OCI-M2 (cell line): Measurements from ENCODE around the gene IQCB1.
A peak's percentile ranks its signal among the peaks of the same experiment; 100 is the strongest.
"Not testable (repeated sequence)": the region's sequence is repeated elsewhere in the genome, so short reads cannot be mapped to it uniquely, and the experiment has no call there.

Experiments used
- DNase-seq: peaks from one replicate; lab custom pipeline; 2025; ENCODE audit not compliant: unreplicated experiment; lab: John Stamatoyannopoulos, UW

IQCB1 gene

GRCh38 chr3:121834671-121835464 is at the start of gene IQCB1, which contains the start of gene EAF2:
Gene IQCB1, minus strand, starts transcription at chr3:121835060. Its CDS starts 6,100 bp downstream, at chr3:121828960.
Gene EAF2, plus strand, starts transcription at chr3:121835209. Its CDS starts 77 bp downstream, at chr3:121835286.
- DNase-seq: peak; percentile 57

GRCh38 chr3:121883507-121883906 is 48.6 kb upstream of the IQCB1 start:
- DNase-seq: no peak

GRCh38 chr3:121878411-121878810 is 43.6 kb upstream of the IQCB1 start:
- DNase-seq: no peak

GRCh38 chr3:121871430-121871829 is 36.6 kb upstream of the IQCB1 start:
- DNase-seq: no peak

GRCh38 chr3:121870717-121871116 is 35.9 kb upstream of the IQCB1 start:
- DNase-seq: no peak

- no peak for DNase-seq
These were observed 34.9 kb upstream of the IQCB1 start for GRCh38 chr3:121869736-121870135.

- no peak for DNase-seq
These were observed 28.9 kb upstream of the IQCB1 start for GRCh38 chr3:121863801-121864200.

GRCh38 chr3:121863247-121863646 is 28.4 kb upstream of the IQCB1 start:
- DNase-seq: not testable (repeated sequence)

- DNase-seq: not testable (repeated sequence)
These were observed 22.9 kb upstream of the IQCB1 start for GRCh38 chr3:121857778-121858177.

- no peak for DNase-seq
These were observed 20.7 kb upstream of the IQCB1 start for GRCh38 chr3:121855555-121855954.

- no peak for DNase-seq
These were observed 17.4 kb upstream of the IQCB1 start for GRCh38 chr3:121852256-121852655.

- no peak for DNase-seq
These were observed 10.0 kb upstream of the IQCB1 start for GRCh38 chr3:121844892-121845291.

GRCh38 chr3:121839962-121840361 is 5.1 kb upstream of the IQCB1 start:
- DNase-seq: no peak

- DNase-seq: no peak
These were observed 1.6 kb upstream of the IQCB1 start for GRCh38 chr3:121836481-121836880.

- DNase-seq: no peak
These were observed 1.2 kb upstream of the IQCB1 start for GRCh38 chr3:121836064-121836463.

GRCh38 chr3:121835465-121835801 is 573 bp upstream of the IQCB1 start:
- no peak for DNase-seq

- no peak for DNase-seq
These were observed 646 bp downstream of the IQCB1 start for GRCh38 chr3:121834157-121834670.

- no peak for DNase-seq
These were observed 11.9 kb downstream of the IQCB1 start for GRCh38 chr3:121822973-121823372.

- no peak for DNase-seq
These were observed 13.2 kb downstream of the IQCB1 start for GRCh38 chr3:121821421-121822199.

GRCh38 chr3:121819236-121819635 is 15.6 kb downstream of the IQCB1 start:
- no peak for DNase-seq

- DNase-seq: no peak
These were observed 16.3 kb downstream of the IQCB1 start for GRCh38 chr3:121818578-121818977.

- no peak for DNase-seq
These were observed 17.1 kb downstream of the IQCB1 start for GRCh38 chr3:121817753-121818152.
